GM12878 (cell line): ENCODE results near the gene GRM1.

Source experiments
- FOXM1 ChIP-seq: IDR thresholded peaks from 2 replicates; pipeline ENCODE4 v1.6.1; 2012; ENCODE audit warnings: low read depth, mild to moderate bottlenecking, inconsistent platforms, low read length, moderate library complexity
- GABPA ChIP-seq: IDR thresholded peaks from 2 replicates; pipeline ENCODE4 v1.6.1; 2014; ENCODE audit warnings: antibody characterized with exemption, low read depth, mild to moderate bottlenecking, inconsistent platforms
- YY1 ChIP-seq: IDR thresholded peaks from 2 replicates; pipeline ENCODE4 v1.6.1; 2011; ENCODE audit warnings: low read depth, mild to moderate bottlenecking, low read length
- TF ChIP-seq, protein P1 (sequence below), 3 experiments: IDR thresholded peaks in 2 of 3; conservative IDR thresholded peaks in 1 of 3; 2 replicates each; pipeline ENCODE4 v1.5.1; 2011; ENCODE audit warnings: low read depth in 3 of 3, low read length in 3 of 3, mild to moderate bottlenecking in 3 of 3, control low read depth in 2 of 3, moderate library complexity in 2 of 3, inconsistent platforms in 1 of 3, mixed read lengths in 1 of 3; ENCODE audit not compliant: control insufficient read depth in 2 of 3, insufficient read depth in 1 of 3; ENCODE audit errors: extremely low read depth in 1 of 3

DNA sequence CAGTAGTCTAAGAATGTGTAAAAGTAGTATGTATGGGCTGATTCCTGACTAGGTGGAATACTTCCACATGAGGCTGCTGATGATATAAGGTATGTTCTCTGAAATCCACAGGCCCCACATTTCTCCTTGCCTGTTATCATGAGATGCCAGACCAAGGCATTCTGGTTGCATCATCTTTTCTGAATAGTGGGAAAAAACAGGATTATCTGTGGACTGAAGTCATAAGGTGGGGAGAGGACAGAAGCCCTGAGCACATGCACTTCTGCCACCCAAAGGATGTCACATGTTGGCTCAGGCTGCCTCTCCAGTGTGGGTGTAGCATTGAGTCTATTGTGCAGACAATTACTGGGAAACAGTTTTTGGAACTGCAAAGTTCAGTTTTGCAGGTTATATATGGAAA is 330.3 kb downstream of the GRM1 start:
- TF ChIP-seq, protein P1, sequence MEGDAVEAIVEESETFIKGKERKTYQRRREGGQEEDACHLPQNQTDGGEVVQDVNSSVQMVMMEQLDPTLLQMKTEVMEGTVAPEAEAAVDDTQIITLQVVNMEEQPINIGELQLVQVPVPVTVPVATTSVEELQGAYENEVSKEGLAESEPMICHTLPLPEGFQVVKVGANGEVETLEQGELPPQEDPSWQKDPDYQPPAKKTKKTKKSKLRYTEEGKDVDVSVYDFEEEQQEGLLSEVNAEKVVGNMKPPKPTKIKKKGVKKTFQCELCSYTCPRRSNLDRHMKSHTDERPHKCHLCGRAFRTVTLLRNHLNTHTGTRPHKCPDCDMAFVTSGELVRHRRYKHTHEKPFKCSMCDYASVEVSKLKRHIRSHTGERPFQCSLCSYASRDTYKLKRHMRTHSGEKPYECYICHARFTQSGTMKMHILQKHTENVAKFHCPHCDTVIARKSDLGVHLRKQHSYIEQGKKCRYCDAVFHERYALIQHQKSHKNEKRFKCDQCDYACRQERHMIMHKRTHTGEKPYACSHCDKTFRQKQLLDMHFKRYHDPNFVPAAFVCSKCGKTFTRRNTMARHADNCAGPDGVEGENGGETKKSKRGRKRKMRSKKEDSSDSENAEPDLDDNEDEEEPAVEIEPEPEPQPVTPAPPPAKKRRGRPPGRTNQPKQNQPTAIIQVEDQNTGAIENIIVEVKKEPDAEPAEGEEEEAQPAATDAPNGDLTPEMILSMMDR (IDR thresholded peaks at IDR 0.05 in 2 of 3, conservative IDR thresholded peaks at IDR 0.05 in 1 of 3; ENCODE audit: control insufficient read depth in 2 of 3, extremely low read depth in 1 of 3, insufficient read depth in 1 of 3, low read depth in 3 of 3, low read length in 3 of 3) = no peak
- TF ChIP-seq YY1 (no peak), FOXM1 (no peak), GABPA (no peak)
